AG08396 (cell line): ENCODE data around the gene TRMO.
A peak's percentile ranks its signal among the peaks of the same experiment; 100 is the strongest.
"Not testable (repeated sequence)": the region's sequence is repeated elsewhere in the genome, so short reads cannot be mapped to it uniquely, and the experiment has no call there.

ENCODE experiments used
- DNase-seq: peaks from one replicate; pipeline ENCODE4 v3.0.0; 2012; ENCODE audit warnings: low spot score, mixed read lengths

Gene TRMO, protein sequence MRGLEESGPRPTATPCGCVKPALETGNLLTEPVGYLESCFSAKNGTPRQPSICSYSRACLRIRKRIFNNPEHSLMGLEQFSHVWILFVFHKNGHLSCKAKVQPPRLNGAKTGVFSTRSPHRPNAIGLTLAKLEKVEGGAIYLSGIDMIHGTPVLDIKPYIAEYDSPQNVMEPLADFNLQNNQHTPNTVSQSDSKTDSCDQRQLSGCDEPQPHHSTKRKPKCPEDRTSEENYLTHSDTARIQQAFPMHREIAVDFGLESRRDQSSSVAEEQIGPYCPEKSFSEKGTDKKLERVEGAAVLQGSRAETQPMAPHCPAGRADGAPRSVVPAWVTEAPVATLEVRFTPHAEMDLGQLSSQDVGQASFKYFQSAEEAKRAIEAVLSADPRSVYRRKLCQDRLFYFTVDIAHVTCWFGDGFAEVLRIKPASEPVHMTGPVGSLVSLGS

GRCh38 chr9:97921959-97922724, at the start of gene TRMO:
TSS of gene TRMO (minus strand) at chr9:97922500. CDS start at chr9:97922493, 7 bp downstream.
- peak; percentile 95 for DNase-seq

- DNase-seq, result no peak
Observed at GRCh38 chr9:97970165-97970564, 47.9 kb upstream of the TRMO start.

DNA sequence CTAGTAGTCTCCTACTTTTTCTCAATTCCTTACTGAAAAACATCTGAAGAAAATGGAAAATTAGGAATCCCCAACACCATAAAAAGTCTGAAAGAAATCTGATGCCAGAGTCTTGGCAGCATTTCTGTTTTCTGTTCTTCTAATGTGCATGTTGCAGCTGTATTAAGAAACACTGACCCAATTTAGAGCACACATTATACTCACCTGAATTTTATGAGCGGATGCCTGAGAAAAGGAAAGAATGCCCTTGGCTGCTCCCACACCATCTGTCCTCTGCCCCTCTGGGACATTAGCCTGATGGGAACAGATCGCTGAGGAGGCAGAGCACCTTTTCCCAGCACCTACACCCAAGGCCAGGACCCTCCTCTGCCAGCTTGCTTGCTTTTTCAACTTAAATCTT, 46.7 kb upstream of the TRMO start:
- DNase-seq, result no peak

GRCh38 chr9:97966493-97966892, 44.2 kb upstream of the TRMO start:
- no peak for DNase-seq

- no peak for DNase-seq
Observed at GRCh38 chr9:97964901-97965300, 42.6 kb upstream of the TRMO start.

DNA sequence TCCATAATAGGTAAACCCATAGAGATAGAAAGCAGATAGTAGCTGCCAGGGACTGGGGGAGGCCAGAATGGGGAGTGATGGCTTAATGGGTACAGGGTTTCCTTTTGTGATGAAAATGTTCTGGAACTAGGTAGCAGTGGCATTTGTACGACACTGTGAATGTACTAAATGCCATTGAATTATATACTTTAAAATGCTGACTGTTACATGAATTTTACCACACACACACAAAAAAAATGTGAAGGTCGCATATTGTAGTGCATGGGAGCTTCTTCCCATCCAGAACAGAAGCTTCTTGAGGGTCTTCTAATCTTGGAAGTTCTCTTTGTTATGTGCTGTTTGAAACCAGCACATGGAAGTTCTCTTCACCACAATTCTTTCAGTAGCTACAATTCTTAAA, 40.9 kb upstream of the TRMO start:
- no peak for DNase-seq

DNA sequence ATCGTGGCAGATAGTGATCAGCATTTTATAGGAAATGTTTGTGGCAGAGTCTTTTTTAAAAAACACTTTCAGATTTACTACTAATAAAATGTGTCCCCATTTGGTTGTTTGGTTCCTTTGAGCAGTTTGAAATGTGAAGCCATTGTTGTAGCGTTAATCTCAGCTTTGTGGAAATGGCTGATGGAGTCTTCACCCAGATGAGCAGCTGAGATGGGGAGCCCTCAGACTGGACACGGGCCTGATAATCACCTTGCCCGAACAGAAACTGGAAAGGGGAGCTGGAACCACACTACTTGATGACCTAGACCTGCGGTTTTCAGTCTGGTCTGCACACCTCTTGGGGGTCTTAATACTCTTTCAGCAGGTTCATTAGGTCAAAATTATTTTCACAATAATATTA, 40.3 kb upstream of the TRMO start:
- DNase-seq, result no peak

GRCh38 chr9:97962136-97962535, 39.8 kb upstream of the TRMO start:
- DNase-seq, result no peak

DNA sequence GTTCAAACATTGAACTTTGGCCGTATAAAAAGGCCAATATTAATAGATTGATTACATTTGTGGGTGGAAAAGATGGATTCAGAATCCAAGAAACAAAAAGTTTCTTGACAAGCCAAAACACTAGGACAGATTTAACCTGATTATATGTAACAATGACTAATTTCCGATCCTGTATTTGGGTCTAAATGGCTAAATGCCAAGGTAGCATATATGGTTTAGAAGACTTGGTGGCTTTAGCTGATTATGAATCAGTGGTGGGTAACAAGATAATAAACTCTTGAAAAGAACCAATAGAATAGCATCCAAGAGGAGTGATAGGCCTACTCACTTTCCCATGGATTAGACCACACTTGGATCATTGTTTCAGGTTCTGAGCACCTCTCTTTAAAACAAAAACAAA, 39.1 kb upstream of the TRMO start:
- DNase-seq, result no peak

DNA sequence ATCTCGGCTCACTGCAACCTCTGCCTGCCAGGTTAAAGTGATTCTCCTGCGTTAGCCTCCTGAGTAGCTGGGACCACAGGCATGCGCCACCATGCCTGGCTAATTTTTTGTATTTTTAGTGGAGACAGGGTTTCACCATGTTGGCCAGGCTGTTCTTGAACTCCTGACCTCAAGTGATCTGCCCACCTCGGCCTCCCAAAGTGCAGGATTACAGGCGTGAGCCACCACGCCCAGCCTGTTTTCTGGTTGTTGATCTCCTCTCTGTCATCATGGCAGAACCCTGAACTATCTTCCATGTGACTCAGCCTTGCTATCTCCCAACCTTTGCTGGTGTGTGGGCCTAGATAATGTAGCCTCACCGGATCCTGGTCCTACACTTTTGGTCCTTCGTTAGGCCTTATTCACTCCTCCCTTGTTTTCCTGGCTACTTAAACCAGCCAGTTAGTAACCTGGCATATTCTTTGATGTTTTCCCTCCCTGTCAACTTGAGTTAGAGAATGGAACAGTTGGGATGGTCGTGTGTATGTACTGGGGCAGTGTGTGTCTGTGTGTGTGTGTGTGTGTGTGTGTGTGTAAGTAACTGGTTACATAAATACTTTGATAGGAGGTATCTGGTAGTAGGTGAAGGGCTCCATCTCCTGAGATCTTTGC, 38.5 kb upstream of the TRMO start:
- not testable (repeated sequence) for DNase-seq

DNA sequence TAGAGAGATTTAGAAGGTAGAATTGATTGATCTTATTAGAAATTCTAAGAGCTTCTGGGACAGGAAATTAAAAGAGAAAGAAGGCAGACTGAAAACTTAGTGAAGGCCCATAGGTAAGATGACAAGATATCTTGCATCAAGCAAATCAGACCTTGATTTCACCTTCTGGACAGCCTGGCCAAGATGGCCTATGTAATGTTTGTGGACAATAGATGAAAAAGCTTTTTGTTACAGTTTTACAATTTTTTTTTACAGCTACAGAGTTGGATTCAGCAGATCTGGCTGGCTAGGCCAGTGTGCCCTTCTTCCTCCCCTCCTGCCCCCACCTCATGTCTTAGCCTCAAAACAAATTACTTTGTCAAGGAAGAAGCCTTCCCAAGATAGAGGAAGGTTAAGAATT, 37.3 kb upstream of the TRMO start:
- DNase-seq, result no peak

DNA sequence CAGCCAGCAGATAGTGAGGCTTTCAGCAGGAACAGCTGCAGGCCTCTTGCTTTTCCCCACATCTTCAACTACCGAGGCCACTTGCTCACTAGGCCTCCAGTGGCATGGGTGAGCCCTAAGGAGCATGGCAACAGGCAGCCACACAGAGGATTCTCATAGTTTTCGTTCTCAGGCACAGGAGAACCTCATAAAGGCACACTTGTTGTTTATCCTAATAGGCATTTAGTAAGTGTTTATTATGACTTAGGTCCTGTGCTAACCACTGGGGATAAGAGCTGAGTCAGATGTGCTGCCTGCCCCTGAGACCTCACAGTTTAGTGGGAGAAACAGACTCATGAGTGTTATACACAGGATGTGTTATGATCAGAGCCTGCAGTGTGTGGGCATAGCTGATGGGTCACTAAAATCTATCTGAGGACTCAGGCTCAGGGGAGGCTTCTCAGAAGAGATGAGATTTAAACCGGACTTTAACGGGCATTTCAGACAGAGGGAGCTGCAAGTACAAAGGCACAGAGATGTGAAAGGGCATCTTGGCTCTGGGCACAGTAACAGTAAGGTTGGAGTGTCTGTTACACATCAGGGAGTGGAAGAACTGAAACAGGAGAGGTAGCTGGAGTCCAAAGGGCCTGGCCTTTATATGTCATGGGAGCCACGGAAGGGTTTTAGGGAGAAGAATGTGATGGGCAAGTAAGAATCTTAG, 36.7 kb upstream of the TRMO start:
- peak; percentile 60 for DNase-seq

DNA sequence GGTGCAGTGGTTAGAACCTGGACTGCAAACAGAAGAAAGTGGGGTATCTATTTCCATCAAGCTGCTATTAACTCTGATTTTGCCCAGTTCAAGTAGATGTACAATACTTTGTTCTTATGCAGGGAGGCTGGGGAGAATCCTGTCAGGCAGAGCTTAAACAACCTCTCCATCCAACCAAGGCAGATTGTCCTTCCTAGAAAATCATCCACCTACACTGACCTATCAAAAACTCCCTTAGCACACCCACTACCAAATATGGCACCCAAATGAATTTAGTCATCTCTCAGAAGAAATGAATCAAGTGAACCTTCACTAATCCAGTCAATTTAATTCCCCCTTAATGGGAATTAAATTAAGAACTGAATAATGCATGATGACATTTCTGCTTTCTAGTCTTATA, 34.0 kb upstream of the TRMO start:
- DNase-seq, result no peak

GRCh38 chr9:97954550-97954989, 32.3 kb upstream of the TRMO start:
- peak; percentile 15 for DNase-seq

GRCh38 chr9:97950873-97951272, 28.6 kb upstream of the TRMO start:
- not testable (repeated sequence) for DNase-seq

- not testable (repeated sequence) for DNase-seq
Observed at GRCh38 chr9:97947094-97947493, 24.8 kb upstream of the TRMO start.

- not testable (repeated sequence) for DNase-seq
Observed at GRCh38 chr9:97945470-97945869, 23.2 kb upstream of the TRMO start.

- no peak for DNase-seq
Observed at GRCh38 chr9:97944612-97945011, 22.3 kb upstream of the TRMO start.

- DNase-seq, result no peak
Observed at GRCh38 chr9:97943308-97943855, 21.1 kb upstream of the TRMO start.

DNA sequence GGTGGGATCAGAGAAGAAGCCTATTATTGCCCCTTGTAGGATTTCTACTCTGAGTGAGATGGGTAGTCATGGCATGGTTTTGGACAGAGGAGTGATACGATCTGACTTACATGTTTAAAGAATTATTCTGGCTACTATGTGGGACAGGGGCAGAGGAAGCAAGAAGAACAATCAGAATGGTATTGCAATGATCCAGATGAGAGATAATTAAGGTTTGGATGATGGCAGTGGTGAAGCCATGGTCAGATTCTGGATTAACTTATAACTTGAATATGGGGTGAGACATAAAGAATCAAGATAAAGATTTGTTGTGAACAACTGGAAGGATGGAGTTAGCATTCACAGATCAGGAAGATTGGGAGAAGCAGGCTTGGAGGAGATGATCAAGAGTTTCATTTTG, 19.0 kb upstream of the TRMO start:
- DNase-seq, result no peak

DNA sequence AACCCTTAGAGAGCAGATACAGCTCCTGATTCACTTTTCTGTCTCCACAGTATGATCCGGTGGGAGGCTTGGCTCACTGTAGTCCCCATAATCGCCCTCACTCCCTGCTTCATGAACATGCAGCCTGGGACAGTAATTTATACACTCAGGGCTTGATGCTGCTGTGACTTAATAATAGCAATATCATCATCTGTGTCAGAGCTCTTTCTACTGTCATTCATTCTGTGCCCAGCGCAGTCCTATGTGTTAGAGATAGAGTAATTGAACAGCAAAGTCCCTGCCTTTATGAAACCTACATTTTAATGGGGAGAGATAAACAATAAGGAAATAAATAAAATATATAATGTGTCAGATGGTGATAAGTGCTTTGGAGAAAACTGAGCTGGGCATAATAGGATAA, 18.4 kb upstream of the TRMO start:
- DNase-seq, result no peak

DNA sequence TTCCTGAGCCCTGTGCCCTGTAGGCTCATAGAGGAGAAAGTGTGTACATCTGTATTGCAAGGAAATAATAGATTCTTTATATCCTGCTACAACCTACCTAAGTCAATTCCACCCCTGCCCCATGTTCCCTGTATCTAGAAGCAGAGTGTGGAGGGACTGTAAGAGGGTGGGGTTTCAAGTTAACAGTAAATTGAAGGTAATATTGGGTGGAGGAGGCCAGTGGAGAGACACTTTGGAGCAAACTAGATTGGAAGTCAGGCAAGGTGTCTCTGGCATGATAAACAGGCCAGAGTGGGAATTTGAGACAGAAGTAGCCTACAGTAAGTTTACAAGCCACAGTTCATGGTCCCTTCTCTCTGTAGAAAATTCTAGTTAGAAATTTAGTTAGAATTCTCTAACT, 17.9 kb upstream of the TRMO start:
- no peak for DNase-seq
